Skeletal muscle cell (primary cell): ENCODE results near the gene CX3CR1.

Source experiments
- DNase-seq: peaks from one replicate; pipeline ENCODE4 v3.0.0-alpha.2; 2010; ENCODE audit warnings: low read depth
- H3K4me3 ChIP-seq: 2 replicates; pipeline ENCODE4 v1.5.1; 2011; ENCODE audit warnings: low read depth, mild to moderate bottlenecking, control low read depth, low read length, moderate library complexity

CX3CR1 gene

DNA sequence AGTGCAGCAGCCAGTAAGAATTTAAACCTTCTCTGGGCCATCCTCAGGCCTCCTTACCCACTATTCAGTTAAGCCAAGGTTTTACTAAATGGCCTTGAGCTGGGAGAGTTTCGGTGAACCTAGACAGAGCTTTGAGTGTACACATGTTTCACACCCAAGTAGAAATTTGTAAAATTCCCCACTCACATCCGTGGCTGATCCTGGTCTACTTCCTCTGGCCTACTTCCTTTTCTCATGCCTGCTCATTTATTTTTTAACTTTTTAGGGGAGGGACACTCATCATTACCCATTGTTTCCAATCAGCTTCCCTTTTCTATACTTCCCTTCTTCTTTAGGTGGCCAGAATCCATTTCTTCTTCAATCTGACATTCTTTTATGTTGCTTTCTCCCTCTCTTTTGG is 7.6 kb downstream of the CX3CR1 start:
- DNase-seq: no peak
- no peak overlapping the region for H3K4me3 ChIP-seq

DNA sequence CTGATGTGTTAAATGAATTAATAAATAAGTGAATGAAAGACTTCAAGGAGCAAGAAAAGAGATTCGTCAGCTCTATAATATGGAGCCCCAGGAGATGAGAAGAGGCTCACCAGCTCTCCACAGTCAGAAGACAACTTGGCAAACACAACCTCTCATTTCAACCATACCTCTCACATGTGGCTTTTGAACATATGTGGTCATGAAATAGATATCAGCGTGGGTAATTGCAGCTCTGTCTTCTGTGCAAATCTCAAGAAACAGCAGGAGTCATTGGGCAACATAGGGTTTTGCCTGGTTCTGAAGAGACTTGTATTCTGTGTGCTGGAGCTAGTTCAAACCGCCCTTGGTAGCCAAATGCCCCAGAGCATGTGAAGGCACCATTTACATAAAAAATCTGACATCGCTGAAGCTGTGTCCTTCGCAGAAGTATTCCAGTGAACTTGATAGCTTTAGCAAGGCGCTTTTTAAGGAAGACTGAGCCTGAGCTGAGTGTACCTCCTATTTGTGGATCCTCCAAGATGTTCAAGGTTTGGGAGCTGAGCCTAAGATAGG is 8.4 kb downstream of the CX3CR1 start:
- H3K4me3 ChIP-seq: no peak overlapping the region

DNA sequence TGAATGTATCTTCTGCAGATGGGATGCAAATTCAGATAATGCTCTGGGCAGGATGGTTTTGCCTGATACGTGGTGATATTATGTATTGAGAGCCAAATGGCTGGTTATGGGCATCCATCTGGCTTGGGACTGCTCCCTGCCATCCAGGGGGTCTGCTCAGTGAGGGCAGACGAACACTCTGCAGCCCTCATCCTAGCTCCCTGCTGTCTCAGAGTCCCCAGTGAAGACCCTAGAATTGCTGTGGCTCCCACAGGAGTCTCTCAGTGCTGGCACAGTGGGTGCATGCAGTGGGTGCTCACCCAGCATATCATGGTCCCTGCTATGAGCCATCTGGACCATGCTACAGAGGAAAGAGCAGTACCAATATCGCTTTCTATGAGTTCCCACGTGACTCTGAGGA is 10.3 kb downstream of the CX3CR1 start:
- DNase-seq: no peak
- H3K4me3 ChIP-seq: no peak overlapping the region

More for the DNA sequence above, 8.4 kb downstream of the CX3CR1 start:
- no peak for DNase-seq

DNA sequence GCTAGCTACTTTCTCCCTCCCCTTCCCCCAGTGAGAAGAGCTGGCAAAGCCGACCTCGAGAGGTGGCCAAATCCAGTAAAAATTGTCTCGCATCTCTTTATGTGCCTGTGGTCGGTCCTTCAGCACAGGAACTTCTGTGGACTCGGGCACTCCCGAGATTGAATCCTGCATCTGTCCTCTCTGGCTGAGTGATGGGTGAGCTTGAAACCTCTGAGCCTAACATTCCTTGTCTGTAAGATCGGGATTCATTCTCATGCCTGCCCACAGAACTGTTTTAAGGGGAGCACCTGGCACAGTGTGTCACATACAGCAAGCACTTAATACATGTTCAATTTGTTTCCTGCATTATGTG is 11.3 kb downstream of the CX3CR1 start:
- no peak overlapping the region for H3K4me3 ChIP-seq
- DNase-seq: no peak

DNA sequence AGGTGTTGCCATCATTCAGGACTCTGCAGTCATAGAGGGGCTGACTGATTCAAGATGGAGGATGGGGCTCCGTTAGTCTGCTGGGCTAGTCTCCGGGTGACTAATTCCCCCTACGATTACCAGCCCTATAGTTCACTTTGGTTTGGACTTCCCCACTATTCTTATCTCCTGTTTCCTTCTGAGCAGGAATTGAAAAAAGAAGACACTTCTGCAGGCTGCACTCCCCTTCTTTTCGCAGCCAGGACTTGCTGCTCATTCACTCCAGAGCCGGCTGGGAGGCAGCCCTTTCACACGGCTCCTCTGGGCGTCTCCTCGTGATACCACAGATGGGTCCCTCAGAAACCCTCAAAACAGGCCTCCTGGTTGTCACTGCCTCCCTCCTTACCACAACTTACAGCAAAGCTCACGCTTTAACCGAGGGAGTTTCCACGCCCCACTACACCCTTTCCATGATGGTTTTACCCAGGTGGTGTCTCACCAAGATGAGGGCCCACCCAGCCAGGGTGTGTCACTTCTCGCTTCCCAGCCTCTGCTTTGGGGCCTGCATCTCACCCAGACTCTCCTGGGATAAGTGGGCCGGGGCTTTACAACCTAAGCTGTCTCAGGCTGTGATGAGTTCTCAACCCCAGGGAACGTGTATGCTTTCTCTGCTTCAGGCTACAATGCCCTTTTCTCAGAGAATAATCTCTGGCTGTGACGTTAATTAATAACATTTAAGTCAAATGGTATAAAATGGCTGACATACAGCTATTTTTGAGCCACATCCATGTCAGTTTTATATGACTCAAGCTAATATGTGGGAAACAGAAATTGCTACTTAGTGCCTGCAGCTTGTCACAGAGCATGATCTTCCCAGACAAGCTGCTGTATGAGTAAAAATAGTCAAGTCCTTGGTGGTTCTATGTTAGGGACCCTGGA is 11.9 kb downstream of the CX3CR1 start:
- DNase-seq: no peak
- H3K4me3 ChIP-seq: no peak overlapping the region

DNA sequence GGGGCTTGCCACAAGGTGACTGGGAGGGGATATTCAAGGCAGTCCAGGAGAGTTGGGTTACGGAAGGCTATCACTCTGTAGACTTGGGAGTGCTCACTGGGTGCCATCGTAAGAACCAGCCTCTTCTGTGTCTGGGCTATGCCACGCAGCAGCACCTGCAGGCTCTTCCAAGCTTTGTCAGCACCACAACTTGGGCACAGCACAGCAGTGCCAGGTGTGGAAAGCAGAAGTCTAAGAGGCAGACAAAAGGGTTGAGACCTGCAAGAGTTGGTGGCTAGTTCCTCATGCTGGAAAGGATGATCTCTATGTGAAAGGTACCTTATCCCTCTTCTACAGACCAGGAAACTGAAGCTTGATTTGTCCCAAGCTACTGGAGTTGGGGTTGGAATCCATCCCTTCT is 15.8 kb downstream of the CX3CR1 start:
- no peak for DNase-seq
- no peak overlapping the region for H3K4me3 ChIP-seq

DNA sequence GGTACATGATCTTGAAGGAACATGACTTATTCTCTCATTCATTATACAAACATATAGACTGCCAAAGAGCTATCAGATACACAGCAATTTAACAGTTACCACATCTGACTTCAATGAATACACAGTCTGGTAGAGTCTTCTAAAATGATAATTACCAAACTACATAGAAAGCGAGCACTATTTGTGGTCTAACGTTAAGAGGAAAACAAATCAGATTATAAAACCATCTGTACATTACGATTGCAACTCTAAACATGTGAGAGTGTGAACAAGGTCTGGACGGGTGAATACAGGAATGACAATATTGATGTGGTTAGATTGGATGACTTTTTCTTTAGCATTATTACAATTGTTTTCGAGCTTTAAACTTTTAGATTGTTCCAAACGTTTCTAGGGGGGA is 16.3 kb downstream of the CX3CR1 start:
- DNase-seq: no peak
- H3K4me3 ChIP-seq: no peak overlapping the region

DNA sequence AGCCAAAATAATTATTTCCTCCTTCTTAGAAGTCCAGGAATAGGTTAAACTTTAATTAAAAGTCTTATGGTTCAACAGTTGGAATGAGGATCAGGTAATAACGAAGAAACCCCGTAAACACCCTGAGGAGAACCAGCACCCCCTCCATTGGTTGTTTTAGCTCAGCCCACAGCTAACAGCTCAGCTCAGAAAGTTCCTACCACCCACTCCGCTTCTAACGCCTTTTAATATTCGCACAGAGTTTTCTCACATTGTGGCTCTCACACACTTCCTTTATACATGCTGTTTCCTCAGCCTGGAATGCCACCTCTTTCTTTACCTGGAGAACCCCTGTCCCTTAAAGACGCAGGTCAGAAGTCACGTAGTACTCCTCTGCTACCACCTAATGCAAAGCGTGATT is 17.0 kb downstream of the CX3CR1 start:
- no peak overlapping the region for H3K4me3 ChIP-seq
- no peak for DNase-seq

DNA sequence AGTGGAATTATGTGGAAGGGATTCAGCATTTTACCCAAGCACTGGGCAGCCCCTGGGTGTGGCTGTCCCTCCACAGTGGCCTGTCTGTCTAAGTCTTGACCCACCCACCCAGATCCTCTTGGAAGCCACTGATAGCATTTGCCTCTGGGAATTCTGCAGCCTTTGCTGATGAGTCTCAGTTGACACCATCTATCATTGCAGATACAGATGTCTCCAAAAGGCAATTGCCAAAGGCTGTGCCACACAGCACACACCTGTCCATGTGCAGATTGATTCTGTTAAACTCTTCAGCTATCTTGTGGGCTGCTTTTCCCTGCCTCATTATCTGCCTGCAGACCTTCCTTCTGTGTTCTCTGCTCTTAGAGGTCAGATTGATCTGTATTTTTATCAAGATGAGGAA is 18.1 kb downstream of the CX3CR1 start:
- DNase-seq: no peak

DNA sequence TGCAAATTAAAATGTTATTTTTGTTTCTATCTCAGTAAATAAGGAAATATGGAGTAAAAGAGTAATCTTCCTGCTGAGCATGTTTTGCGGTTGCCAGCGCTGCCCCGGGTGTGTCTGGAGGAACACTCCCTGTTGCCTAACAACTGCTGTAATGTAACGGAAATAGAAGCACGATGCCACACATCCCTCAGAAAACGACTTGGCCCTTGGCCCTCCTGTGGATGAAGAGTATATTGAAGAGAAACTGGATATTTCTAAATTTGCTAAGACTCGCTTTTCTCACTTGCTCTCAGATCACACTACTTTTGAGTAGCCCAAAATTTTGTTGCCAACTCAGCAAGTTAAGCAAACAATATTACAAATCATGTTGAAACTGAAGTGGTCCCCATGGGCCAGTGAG is 18.9 kb downstream of the CX3CR1 start:
- peak; percentile 67 for DNase-seq
- H3K4me3 ChIP-seq: no peak overlapping the region

More for the DNA sequence above, 18.1 kb downstream of the CX3CR1 start:
- no peak overlapping the region for H3K4me3 ChIP-seq

DNA sequence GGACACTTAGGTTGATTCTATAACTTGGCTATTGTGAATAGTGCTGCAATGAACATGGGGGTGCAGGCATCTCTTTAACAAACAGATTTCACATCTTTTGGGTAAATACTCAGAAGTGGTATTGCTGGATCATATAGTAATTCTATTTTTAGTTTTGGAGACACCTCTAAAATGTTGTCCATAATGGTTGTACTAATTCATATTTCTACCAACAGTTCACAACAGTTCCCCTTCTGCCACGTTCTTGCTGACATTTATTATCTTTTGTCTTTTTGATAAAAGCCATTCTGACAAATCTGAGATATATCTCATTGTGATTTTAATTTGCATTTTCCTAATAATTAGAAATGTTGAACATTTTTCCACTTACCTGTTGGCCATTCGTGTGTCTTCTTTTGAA is 19.5 kb downstream of the CX3CR1 start:
- DNase-seq: no peak
- H3K4me3 ChIP-seq: no peak overlapping the region

DNA sequence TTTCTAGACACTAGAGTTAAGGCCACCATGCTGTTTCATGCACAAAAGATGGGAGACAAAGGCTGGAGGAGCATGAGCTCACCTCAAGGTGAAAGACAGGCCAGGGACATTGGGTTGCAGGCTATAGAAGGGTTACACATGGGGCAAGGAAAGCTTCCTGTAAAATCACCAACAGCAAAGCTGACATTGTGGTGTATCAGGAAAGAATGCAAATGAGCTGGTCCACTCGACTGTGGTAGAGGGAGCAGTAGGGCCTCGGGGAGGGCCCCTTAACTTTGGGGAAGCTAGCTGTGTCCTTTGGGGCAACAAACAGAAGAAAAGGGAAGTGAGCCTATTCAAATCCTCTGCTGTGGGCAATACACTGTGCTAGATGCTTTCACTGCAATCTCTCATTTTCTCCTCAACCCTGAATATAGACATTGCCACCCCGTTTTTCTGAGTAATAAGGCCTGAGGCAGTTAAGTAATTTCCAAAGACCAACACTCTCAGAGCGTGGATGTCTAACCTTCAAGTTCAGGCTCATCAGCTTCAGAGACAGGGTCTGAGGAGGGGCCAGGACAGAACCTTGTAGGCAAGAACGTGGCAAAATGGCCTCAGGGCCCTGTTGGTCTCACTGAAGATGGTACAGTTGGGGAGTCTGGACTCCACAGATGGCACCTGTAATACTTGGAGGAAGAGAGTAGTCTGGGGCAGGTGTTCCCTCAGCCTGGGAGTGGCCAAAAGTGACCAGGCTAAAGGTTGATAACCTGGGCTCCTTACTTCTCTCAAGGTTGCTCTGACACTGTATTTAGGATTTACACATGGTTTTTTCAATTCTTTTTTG is 24.1 kb downstream of the CX3CR1 start:
- no peak for DNase-seq
- no peak overlapping the region for H3K4me3 ChIP-seq

DNA sequence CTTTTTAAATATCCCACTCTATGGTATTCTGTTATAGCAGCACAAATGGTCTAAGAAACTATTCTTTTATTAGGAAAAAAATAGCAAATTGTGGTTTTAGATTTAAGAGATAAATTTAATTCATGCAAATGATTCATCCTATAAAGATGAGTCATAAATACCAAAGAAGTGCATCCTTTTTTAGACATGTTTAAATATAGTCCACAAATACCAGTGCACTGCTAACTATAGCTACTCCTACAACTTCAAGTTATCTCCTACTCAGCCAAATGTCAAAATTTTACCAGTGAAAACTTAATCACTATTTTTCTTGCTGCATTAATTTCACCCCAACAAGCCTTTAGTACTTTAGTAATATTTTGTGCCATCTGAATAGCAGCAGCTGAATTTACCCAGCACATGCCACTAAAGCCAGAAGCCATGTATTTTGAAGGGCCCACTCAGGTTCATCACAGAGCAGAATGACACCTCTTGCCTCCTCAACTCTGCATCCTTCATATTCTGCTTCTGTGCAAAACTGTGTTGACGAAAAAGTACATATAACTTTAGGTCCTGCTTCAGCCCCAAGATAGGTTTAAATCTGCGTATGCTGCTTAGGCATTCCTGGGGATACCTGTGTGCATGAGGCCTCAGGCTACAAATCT is 24.9 kb downstream of the CX3CR1 start:
- no peak overlapping the region for H3K4me3 ChIP-seq
- DNase-seq: no peak

DNA sequence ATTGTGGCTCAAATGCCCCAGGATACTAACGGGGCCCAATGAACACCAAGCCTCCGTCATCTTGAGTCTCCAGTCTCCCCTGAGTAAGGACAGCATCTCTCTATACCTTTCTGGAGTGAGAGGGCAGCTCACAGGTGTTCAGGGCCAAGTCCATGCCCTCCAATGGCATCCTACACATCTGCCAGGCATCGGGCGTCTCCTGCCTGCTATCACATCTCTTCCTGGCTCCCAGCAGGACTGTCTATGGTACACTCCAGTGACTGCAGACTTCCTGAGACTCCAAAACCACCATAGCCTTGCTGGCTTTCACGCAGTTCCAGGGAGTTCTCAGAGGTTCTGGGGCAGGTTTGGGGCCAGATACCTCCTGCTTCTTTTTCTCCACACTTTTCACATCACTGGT is 28.3 kb downstream of the CX3CR1 start:
- H3K4me3 ChIP-seq: no peak overlapping the region

DNA sequence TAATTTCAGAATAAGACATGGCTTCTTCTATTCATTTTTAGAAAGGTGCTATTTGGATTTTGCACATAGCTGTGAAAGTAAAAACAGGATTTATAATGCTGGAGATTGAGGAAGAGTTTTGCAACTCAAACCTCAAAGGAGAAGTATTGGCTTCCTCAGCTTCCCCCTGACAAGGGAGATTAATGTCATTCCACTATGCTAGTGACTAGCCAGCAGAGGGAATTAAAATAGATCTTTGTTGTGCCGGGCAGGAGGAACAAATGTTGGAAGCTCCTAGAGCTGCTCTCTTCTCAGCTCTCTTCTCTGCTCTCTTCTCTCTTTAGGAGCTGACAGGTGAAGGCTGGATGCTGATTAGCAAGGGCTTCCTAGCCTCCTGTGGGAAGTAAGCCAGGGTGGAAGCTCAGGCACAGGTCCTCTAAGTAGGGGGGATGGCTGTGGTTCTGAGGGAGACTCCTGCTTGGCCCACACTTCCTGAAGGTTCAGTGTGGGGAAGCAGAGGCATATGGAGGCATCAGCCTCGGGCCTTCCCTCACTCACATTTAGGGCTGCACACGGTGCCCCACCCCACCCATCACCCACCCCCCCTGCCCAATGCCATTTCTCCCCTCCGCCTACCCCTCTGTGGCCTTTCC is 29.6 kb downstream of the CX3CR1 start:
- no peak for DNase-seq
- no peak overlapping the region for H3K4me3 ChIP-seq

More for the DNA sequence above, 28.3 kb downstream of the CX3CR1 start:
- no peak for DNase-seq

DNA sequence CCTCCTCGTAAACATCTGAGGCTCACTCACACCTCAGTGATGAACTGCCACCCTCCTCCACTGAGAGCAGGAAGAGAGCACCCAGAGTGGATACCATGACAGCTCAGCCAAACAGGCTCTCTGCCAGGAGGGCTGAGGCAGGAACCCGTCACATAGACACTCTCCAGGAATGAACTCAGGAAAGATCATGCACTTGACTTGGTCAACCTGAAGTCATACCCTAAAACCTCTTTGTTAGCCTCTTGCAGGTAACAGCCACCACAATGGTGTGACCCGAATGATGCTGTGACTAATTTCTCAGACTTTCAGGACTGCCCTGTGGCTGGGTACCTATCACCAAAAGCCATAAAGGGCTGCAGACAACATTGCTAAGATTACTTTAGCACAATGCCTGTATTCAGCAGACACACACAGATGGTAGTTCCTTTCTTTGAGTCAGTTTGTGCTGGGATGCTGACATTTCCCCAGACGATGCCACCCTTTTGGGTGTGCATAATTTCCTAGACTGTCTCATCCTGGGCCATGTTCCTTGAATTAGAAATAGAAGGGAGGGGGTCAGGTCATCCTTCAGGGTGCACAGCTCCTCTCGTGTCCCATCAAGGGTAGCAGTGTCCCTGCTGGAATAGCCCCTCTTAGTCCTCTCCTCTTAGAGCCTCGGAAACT is 30.3 kb downstream of the CX3CR1 start:
- H3K4me3 ChIP-seq: no peak overlapping the region
- no peak for DNase-seq

DNA sequence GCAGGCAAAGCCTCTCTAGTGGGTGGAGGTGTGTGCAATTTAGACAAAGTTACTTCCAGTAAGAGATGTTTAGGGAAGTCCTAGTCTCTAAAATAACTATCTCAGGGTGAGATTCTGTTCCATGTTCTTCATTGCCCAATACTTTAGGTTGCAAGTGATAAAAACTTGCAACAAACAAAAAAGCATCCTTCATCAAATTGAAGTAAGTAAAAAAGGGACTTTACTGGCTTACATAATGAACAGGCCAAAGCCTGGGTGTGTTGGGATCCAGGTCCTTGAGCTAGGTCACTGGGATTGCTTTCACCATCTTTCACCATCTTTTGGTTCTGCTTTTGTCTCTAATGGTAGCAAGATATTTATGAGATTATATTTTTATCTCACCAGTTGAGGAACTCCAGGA is 38.3 kb downstream of the CX3CR1 start:
- no peak for DNase-seq
- no peak overlapping the region for H3K4me3 ChIP-seq

DNA sequence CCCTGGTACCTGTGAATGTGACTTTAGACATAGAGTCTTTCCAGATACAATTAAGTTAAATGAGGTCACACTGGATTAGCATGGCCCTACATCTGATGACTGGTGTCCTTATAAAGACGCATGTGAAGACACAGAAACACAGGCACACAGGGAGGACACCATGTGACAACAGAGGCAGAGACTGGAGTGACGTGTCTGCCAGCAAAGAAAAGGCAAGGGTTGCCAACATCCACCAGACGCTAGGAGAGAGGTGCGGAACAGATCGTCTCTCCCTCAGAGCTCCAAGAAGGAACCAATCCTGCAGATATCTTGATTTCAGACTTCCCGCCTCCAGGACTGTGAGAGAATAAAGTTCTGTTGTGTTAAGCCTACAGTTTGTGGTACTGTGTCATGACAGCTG is 42.8 kb downstream of the CX3CR1 start:
- DNase-seq: no peak
- H3K4me3 ChIP-seq: no peak overlapping the region

DNA sequence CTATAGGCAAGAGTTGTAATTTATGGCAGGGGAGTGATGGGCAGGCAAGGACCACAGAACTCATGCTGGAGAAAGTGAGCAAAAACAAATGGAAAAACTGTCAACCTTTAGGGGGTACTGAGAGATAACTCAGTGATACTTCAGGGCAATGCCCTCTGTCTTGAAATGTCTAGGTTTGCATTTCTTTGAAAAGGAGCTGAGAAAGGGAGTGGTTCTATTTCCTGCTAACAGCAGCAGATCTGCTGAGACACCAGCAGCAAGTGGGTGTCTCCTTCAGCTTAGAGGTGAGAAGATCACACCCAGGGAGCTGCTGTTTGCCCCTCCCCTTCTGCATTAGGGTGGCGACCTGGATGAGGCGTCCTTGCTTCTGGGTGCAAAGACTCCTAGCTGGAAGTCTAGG is 45.2 kb downstream of the CX3CR1 start:
- H3K4me3 ChIP-seq: no peak overlapping the region
- DNase-seq: no peak
